ENCODE data around the gene KBTBD12.

Gene KBTBD12

GRCh38 chr3:127985655-127986225 lies 70.7 kb downstream of the KBTBD12 start:
- no peak for DNase-seq (ENCODE audit: low read depth)

GRCh38 chr3:127986803-127987202 lies 71.8 kb downstream of the KBTBD12 start:
- DNase-seq (ENCODE audit: low read depth), result no peak

GRCh38 chr3:127987309-127987995 lies 72.4 kb downstream of the KBTBD12 start:
- no peak for DNase-seq (ENCODE audit: low read depth)

GRCh38 chr3:127988770-127989557 lies 73.9 kb downstream of the KBTBD12 start:
- peak; percentile 47 for DNase-seq (ENCODE audit: low read depth)

GRCh38 chr3:127990051-127990450 lies 75.0 kb downstream of the KBTBD12 start:
- DNase-seq (ENCODE audit: low read depth), result no peak

GRCh38 chr3:127990461-127990860 lies 75.4 kb downstream of the KBTBD12 start:
- DNase-seq (ENCODE audit: low read depth), result no peak

- DNase-seq (ENCODE audit: low read depth), result no peak
Observed at GRCh38 chr3:127991251-127991650, 76.2 kb downstream of the KBTBD12 start.

- DNase-seq (ENCODE audit: low read depth), result no peak
Observed at GRCh38 chr3:127991681-127992080, 76.6 kb downstream of the KBTBD12 start.

GRCh38 chr3:127992127-127992526 lies 77.1 kb downstream of the KBTBD12 start:
- DNase-seq (ENCODE audit: low read depth), result no peak

- no peak for DNase-seq (ENCODE audit: low read depth)
Observed at GRCh38 chr3:127994011-127994410, 79.0 kb downstream of the KBTBD12 start.

- DNase-seq (ENCODE audit: low read depth), result no peak
Observed at GRCh38 chr3:127997016-127997415, 82.0 kb downstream of the KBTBD12 start.

GRCh38 chr3:127997961-127998360 lies 82.9 kb downstream of the KBTBD12 start:
- DNase-seq (ENCODE audit: low read depth), result no peak

GRCh38 chr3:127998596-127998995 lies 83.6 kb downstream of the KBTBD12 start:
- no peak for DNase-seq (ENCODE audit: low read depth)

- no peak for DNase-seq (ENCODE audit: low read depth)
Observed at GRCh38 chr3:127999509-128000106, 84.6 kb downstream of the KBTBD12 start.

GRCh38 chr3:128001576-128001975 lies 86.5 kb downstream of the KBTBD12 start:
- DNase-seq (ENCODE audit: low read depth), result no peak

GRCh38 chr3:128004661-128005060 lies 89.6 kb downstream of the KBTBD12 start:
- DNase-seq (ENCODE audit: low read depth), result no peak

- DNase-seq (ENCODE audit: low read depth), result no peak
Observed at GRCh38 chr3:128006061-128007032, 91.3 kb downstream of the KBTBD12 start.

- DNase-seq (ENCODE audit: low read depth), result no peak
Observed at GRCh38 chr3:128007033-128007424, 92.0 kb downstream of the KBTBD12 start.

- peak; percentile 38 for DNase-seq (ENCODE audit: low read depth)
Observed at GRCh38 chr3:128009952-128010846, 95.2 kb downstream of the KBTBD12 start.

GRCh38 chr3:128011140-128011539 lies 96.1 kb downstream of the KBTBD12 start:
- DNase-seq (ENCODE audit: low read depth), result peak; percentile 20

- no peak for DNase-seq (ENCODE audit: low read depth)
Observed at GRCh38 chr3:128012050-128012449, 97.0 kb downstream of the KBTBD12 start.

Data from EH (cell line).